ENCODE results near the gene RRAS.
"Not testable (repeated sequence)": the region's sequence is repeated elsewhere in the genome, so short reads cannot be mapped to it uniquely, and the experiment has no call there.

Gene RRAS

DNA sequence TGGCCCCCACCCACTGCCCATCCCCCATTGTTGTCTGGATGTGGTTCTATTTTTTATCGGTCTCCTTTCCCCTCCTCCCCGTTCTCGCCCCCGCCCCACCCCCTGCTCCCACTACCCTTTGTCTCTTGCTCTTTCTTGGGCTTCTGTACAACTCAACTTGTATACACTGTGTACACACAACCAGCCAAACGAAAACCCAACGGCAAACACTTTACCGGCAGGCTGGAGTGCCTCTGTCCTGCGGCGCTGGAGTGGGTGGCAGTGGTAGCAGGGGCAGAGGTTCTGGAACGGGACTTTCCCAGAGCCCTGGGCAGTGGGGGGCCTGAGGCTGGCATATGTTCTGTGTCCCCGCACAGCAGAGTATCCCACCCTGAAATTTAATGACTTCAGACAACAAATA, 13.7 kb downstream of the RRAS start:
- DNase-seq, result no peak

DNA sequence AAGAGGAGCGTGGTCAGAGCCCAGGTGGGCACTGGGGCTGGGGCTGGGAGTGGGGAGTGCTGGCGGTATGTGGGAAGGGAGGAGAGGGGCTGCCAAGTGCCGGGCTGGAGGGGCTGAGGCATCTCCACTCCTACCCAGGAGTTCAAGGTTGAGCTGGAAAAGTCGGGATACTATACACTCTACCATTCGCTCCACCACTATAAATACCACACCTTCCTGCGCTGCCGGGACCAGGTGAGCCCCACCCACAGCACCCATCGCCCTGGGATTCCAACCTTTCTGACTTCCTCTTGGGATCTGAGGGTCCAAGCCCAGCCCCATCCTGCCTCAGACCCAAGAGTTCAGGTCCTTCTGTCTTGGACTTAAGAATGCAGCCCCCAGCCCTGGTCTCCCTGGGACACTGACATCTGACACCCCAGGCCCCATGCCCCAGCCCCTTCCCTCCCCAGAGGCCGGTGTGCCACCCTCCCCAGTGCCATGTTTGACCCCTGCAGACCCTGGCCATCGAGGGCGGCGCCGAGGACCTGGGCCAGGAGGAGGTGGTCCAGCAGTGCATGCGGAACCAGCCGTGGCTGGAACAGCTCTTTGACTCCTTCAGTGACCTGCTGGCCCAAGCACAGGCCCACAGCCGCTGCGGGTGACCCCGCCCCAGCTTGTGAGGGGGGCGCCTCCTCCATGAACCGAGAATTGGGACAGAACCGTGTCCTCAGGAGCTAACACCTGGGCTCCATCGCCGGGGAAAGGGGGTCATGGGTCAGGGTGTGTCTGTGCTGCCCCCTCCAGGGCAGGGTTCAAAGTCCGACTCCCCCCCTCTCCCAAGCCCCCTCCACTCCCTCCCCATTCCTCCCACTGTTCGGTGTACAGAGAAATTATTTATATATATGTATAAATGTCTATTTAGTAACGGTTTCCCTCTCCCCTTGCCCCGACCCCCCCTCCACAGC, 14.7 kb downstream of the RRAS start:
- no peak for DNase-seq

DNA sequence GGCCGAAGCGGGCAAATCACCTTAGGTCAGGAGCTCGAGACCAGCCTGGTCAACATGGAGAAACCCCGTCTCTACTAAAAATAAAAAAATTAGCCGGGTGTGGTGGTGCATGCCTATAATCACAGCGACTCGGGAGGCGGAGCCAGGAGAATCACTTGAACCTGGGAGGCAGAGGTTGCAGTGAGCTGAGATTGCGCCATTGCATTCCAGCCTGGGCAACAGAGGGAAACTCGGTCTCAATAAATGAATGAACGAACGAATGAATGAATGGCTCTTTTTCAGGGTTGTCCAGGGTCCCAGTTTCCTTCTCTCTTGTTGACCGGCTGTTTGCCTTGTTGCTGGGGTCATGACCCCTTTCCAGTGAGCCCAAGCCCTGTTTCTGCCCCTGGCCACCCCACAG, 22.1 kb downstream of the RRAS start:
- DNase-seq, result not testable (repeated sequence)

DNA sequence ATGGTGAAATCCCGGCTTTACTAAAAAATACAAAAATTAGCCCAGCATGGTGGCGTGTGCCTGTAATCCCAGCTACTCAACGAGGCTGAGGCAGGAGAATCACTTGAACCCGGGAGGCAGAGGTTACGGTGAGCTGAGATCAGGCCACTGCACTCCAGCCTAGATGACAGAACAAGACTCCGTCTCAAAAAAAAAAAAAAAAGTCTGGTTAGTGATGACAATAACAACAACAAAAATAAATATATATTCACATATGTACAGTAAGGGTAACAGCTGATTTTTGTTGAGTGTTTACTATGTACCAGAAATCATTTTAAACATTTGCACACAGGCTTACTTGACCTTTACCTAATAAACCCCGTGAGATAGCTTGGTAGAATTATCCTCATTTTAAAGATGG, 23.0 kb downstream of the RRAS start:
- DNase-seq, result no peak

DNA sequence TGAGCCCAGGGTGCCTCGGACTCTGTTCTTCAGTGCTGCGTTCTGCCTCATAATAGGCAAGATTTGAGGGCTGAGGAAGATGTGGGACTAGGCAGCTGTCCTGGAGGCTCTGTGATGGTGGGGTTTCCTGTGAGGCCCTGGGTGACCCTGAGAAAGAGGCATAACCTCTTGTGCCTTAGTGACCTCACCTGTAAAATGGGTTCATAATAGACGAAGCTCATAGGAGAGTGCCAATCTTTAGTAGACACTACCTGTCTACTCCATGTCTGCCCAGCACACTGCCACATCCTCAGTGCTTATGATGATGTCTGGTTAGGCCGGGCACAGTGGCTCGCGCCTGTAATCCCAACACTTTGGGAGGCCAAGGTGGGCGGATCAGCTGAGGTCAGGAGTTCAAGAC, 23.4 kb downstream of the RRAS start:
- DNase-seq, result no peak

DNA sequence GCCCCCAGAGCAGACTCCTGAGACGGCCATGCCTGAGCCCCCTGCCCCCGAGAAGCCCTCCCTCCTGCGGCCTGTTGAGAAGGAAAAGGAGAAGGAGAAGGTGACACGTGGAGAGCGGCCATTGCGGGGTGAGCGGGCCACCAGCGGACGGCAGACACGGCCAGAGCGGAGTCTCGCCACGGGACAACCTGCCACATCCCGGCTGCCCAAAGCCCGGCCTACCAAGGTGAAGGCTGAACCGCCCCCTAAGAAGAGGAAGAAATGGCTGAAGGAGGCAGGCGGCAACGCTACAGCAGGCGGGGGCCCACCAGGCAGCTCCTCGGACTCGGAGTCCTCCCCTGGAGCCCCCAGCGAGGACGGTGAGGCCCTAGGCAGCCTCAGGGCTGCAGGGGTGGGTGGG, 24.1 kb downstream of the RRAS start:
- no peak for DNase-seq

DNA sequence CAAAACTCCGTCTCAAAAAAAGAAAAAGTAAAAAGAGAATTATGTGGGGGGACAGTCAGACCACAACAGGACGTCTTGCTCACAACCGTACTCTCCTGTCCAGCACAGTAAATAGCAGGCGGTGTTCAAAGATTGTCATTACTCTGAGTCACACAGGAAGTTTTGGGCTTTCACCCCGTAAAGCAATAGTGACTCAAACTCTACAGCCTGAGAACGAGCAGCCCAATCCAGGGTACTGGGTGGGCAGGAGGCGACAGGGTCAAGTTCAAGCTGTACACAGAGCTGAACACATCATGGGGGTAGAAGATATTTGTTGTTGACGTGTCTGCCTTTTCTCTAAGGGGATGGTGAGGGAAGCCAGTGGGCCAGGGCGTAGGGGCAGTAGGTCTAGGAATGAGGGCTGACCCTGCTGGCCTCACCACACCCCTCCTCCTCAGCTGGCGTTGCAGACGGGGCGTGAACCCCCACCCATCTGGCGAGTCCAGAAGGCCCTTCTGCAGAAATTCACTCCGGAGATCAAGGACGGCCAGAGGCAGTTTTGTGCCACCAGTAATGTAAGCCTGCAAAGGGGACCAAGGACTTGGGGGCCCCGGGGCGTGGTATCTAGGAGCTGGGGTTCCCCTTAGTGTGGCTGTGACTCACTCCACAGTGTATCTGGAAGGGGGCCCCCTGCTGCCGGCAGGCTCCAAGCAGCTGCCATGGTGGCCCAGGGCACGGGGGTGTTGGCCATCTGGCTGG, 25.7 kb downstream of the RRAS start:
- peak; percentile 68 for DNase-seq

DNA sequence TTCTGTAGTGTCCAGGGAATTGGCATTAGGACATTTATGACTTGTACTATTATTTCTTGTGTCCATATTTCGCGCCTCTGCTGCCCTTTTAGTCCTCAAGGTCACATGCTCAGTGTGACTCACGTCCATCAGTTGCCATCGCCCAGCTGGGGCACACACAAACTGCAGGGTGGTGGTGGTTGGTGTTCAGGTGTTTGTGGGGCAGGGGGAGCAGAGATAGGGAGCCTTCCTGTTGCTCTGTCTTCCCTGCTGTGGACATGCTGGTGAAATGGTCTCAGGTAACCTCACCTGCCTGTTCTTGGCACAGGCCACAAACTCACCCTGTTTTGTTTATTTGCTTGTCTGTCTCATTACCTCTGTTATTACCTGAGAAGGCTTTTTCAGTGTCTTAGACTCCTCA, 26.6 kb downstream of the RRAS start:
- no peak for DNase-seq

DNA sequence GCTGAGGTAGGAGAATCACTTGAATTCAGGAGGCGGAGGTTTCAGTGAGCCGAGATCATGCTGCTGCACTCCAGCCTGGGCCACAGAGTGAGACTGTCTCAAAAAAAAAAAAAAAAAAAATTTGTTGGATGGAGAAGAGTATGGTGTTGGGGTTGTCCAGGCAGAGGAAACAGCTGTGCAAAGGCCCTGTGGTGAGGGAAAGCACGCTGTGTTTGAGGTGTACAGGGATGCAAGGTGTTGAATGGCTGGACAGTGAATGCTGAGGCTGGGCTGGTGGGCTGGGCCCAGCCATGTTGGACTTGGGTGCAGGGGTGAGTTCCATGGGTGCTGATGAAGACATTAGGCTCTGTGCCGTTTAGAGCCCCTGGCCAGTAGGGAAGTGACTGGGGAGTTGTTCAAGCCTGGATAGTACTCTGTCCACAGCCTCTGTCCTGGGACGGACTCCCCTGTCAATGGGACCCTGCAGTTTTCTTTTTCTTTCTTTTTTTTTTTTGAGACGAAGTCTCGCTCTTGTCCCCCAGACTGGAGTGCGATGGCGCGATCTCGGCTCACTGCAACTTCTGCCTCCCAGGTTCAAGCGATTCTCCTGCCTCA, 30.3 kb downstream of the RRAS start:
- DNase-seq, result no peak

DNA sequence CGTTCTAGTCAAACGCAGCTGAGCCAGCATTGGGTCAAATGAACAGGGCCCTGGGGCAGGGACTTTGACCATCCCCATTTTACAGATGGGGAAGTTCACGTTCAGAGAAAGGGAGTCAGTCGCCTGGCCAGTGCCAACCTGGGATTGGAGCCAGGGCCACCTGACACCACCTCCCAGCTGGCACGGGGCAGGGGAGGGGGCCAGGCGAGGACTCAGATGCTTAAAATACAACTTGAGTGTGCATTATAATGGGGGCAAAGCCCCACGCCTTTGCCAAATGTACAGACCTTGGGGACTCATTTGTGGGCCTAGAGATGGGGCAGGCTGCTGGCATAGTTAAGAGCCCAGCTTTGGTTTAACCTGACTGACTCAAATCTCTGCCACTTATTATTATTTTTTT, 34.3 kb downstream of the RRAS start:
- no peak for DNase-seq

DNA sequence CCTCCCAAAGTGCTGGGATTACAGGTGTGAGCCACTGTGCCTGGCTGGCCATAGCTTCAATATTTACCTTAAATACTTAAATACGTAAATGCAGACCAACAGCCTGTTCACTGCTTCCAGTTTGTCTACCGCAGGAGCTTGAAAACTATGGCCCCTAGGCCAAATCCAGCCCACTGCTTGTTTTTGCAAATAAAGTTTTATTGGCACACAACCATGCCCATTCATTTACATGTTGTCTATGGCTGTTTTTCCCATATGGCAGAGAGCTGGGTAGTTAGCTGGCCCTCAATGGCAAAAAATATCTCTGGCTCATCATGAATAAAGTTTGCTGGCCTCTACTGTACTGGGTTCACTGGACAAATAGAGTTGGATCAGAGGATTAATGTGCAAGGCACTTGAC, 37.1 kb downstream of the RRAS start:
- DNase-seq, result no peak

DNA sequence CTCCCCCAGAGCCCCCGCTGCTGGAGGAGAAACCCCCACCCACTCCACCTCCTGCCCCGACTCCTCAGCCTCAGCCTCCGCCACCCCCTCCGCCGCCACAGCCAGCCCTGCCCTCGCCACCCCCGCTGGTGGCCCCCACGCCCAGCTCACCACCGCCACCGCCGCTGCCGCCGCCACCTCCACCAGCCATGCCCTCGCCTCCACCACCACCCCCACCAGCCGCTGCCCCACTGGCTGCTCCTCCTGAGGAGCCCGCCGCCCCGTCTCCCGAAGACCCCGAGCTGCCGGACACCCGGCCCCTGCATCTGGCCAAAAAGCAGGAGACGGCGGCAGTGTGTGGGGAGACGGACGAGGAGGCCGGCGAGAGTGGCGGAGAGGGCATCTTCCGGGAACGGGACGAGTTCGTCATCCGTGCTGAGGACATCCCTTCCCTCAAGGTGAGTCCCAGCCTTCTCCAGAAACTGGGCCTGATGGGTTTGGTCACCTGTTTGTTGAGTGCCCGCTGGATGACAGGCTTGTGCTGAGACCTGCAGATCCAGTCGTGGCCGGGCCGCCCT, 38.4 kb downstream of the RRAS start:
- DNase-seq, result no peak

DNA sequence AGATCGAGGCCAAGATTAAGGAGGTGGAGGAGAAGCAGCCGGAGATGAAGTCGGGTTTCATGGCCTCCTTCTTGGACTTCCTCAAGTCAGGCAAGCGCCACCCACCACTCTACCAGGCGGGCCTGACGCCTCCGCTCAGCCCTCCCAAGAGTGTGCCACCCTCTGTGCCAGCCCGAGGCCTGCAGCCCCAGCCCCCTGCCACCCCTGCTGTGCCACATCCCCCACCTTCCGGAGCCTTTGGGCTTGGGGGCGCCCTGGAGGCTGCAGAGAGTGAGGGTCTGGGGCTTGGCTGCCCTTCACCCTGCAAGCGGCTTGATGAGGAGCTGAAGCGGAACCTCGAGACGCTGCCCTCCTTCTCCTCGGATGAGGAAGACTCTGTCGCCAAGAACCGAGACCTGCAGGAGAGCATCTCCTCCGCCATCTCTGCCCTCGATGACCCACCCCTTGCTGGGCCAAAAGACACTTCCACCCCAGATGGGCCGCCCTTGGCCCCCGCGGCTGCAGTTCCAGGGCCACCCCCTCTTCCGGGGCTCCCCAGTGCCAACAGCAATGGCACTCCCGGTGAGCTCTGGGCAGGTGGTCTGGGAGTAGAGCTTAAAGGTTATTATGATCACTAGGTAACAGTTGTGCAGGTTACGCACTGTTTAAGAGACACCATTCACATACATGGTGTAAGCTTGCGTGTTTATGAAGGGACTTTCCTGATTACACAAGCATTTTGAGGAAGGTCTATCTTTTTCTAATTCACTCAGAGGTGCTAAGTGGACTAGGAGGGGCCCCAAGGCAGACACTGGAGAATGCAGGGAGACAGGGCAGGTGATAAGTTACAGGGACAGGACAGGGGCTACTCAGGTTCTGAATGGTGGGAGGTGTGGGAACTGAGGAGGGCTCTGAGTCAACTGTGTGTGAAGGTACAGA, 40.3 kb downstream of the RRAS start:
- DNase-seq, result no peak

DNA sequence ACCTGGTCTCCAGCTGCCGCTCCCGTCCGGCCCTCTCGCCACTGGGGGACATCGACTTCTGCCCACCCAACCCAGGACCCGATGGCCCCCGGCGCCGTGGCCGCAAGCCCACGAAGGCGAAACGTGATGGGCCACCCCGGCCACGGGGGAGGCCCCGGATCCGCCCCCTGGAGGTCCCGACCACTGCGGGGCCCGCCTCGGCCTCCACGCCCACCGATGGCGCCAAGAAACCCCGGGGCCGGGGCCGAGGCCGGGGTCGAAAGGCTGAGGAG, 42.3 kb downstream of the RRAS start:
- no peak for DNase-seq

DNA sequence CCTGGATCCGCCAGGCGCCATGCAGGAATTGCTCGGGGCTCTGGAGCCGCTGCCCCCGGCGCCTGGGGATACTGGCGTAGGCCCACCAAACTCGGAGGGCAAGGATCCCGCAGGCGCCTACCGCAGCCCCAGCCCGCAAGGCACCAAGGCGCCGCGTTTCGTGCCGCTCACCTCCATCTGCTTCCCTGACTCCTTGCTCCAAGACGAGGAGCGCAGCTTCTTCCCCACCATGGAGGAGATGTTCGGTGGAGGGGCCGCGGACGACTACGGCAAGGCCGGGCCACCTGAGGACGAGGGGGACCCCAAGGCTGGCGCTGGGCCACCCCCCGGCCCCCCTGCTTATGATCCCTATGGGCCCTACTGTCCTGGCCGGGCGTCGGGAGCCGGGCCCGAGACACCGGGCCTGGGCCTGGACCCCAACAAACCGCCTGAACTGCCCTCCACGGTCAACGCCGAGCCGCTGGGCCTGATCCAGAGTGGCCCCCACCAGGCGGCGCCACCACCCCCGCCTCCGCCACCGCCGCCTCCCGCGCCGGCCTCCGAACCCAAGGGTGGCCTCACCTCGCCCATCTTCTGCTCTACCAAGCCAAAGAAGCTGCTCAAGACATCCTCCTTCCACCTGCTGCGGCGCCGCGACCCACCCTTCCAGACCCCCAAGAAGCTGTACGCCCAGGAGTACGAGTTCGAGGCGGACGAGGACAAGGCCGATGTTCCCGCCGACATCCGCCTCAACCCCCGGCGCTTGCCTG, 42.8 kb downstream of the RRAS start:
- no peak for DNase-seq

DNA sequence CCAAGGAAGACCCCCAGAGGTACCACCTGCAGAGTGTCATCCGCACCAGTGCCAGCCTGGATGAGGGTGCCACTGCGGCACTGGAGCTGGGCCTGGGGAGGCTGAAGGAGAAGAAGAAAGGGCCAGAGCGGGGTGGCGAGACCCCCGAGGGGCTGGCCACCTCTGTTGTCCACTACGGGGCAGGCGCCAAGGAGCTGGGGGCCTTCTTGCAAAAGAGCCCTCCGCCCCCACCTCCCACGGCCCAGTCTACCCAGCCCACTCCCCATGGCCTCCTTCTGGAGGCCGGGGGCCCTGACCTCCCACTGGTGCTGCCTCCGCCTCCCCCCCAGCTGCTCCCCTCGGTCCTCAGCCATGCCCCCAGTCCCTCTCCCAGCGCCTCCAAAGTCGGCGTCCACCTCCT, 43.5 kb downstream of the RRAS start:
- no peak for DNase-seq

DNA sequence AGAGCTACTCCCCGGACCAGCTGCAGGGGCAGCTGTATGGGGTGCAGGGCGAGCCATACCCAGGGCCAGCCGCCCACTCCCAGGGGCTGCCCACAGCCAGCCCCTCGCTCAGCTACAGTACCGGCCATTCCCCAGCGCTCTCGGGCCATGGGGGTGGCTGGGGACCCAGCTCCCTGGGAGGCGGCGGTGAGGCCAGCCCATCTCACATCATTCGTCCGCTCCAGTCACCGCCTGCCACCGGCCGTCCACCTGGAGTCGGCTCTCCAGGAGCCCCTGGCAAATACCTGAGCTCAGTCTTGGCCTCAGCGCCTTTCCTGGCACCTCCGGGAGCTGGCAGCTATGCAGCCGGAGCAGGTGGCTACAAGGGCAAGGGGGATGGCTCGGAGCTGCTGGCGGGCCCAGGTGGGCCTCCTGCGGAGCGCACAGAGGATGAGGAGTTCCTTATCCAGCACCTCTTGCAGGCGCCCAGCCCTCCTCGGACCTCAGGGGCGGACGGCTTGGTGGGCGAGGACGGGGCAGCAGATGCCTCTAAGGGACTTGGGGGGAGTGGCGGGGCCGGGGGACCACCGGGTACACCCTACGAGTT, 44.0 kb downstream of the RRAS start:
- DNase-seq, result no peak

DNA sequence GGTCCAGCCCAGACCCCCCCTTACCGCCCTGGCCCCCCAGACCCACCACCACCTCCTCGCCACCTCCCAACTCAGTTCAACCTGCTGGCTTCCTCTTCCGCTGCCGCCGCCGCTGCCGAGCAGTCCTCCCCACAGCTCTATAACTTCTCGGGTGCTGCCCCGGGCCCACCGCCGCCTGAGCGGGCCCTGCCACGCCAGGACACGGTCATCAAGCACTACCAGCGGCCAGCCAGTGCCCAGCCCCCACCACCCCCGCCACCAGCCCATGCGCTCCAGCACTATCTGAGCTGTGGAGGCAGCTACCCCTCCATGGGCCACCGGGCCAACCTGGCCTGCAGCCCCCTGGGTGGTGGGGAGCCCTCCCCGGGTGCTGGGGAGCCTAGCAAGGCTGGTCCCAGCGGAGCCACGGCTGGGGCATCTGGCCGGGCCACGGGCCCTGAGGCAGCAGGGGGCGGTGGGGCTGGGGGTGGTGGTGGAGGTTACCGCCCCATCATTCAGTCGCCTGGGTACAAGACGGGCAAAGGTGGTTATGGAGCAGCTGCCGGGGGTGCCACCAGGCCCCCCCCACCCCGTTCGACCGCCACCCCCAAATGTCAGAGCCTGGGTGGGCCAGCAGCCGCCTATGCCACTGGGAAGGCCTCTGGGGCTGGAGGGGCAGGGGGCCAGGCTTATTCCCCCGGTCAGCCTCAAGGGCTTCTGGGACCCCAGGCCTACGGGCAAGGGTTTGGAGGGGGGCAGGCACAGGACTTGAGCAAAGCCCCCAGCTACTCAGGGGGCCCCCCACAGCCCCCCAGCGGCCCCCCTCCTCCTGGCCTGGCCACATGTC, 44.7 kb downstream of the RRAS start:
- no peak for DNase-seq

DNA sequence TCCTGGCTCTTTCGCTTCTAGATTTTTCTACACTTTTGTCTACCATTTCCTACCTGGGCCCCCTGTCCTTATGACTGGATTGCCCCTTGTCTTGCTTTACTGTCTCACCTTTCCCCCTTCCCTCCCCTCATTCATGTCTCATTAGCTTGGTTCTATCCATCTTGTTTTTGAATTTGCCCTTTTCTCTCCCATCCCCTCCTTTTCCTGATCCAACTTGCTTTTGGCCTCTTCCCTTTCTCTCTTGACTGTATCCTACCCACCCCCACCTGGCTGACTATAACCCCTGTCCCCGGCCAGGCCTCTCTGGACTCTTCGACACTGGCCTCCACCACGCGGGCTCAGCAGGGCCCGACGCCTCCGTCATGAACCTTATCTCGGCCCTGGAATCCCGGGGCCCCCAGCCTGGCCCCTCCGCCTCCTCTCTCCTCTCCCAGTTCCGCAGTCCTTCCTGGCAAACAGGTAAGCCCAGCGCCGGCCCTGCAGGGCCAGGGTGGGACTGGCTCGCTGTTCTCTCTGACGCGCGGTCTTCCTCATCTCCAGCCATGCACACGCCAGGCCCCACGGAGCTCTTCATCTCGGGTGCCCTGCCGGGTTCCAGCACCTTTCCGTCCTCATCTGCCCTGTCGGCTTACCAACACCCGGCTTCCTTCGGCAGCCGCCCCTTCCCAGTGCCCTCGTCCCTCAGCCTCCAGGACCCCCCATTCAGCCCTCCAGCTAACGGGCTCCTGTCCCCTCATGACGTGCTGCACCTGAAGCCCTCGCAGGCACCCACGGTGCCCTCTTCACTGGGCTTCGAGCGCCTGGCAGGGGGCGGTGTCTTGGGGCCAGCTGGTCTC, 45.6 kb downstream of the RRAS start:
- DNase-seq, result no peak
